ENCODE measurements around the gene CHTF18. TPM values are rescaled to one million over a fixed set of nuclear protein-coding genes. Genes with fewer than 3 reads are reported as not detected.

Gene CHTF18
- total RNA-seq, 2 experiments from 2014 or later: 125 to 146 TPM

- H3K4me3 ChIP-seq (ENCODE audit: low read depth, low read length, poor library complexity, severe bottlenecking): no peak overlapping the region
- H4K20me1 ChIP-seq (ENCODE audit: insufficient read depth, low read length): no peaks in the 10 kb centered on the region
- no TSS peak for BruUV-seq (replicated peaks)
- DNase-seq (ENCODE audit: low spot score): no peak
- CTCF ChIA-PET (ENCODE audit: unreplicated experiment): interaction anchor here (0.7 kb wide), 1 partner anchor 29 kb away, joined by 17 read pairs; no protein-coding TSS in a partner anchor
- H3K9me2 ChIP-seq (ENCODE audit: insufficient read depth, low read length): no peaks in the 10 kb centered on the region
- no peak overlapping the region for H2AFZ ChIP-seq (ENCODE audit: low read length)
- intact Hi-C loops (cut with micrococcal nuclease; ENCODE audit: unreplicated experiment): no loop called here
- H3K36me3 ChIP-seq (ENCODE audit: insufficient read depth, low read length): no peaks in the 10 kb centered on the region
- POLR2A ChIA-PET: no interaction called here
- H3K4me2 ChIP-seq (ENCODE audit: low read length): no peak overlapping the region
- no peaks in the 10 kb centered on the region for H3K79me2 ChIP-seq (ENCODE audit: insufficient read depth, low read depth, low read length)
- TF ChIP-seq CTCF (conservative IDR thresholded peaks at IDR 0.05; ENCODE audit: low read length) (no peak), EZH2phosphoT487 (IDR thresholded peaks at IDR 0.05; ENCODE audit: borderline replicate concordance, low read depth, low read length) (no peak)
- peaks cover under 1% of the 10 kb centered on the region; the same call in 1 of the 2 replicates for H3K9me3 ChIP-seq (ENCODE audit: low read length)
- no peak overlapping the region for H3K27ac ChIP-seq (ENCODE audit: low read depth, low read length, poor library complexity, severe bottlenecking)
- H3K4me1 ChIP-seq (ENCODE audit: insufficient read depth, low read length, poor library complexity, severe bottlenecking): no peaks in the 10 kb centered on the region
Observed at GRCh38 chr16:841455-842060, 53.1 kb downstream of the CHTF18 start.

GRCh38 chr16:842061-842476, 53.6 kb downstream of the CHTF18 start:
- no peaks in the 10 kb centered on the region for H3K79me2 ChIP-seq (ENCODE audit: insufficient read depth, low read depth, low read length)
- ChIA-PET CTCF (ENCODE audit: unreplicated experiment) (no interaction called here), POLR2A (no interaction called here)
- no peaks in the 10 kb centered on the region for H3K9me3 ChIP-seq (ENCODE audit: low read length)
- no peak overlapping the region for H3K4me3 ChIP-seq (ENCODE audit: low read depth, low read length, poor library complexity, severe bottlenecking)
- TF ChIP-seq CTCF (conservative IDR thresholded peaks at IDR 0.05; ENCODE audit: low read length) (no peak), EZH2phosphoT487 (IDR thresholded peaks at IDR 0.05; ENCODE audit: borderline replicate concordance, low read depth, low read length) (no peak)
- no peaks in the 10 kb centered on the region for H3K36me3 ChIP-seq (ENCODE audit: insufficient read depth, low read length)
- H3K4me1 ChIP-seq (ENCODE audit: insufficient read depth, low read length, poor library complexity, severe bottlenecking): no peaks in the 10 kb centered on the region
- DNase-seq (ENCODE audit: low spot score): no peak
- H4K20me1 ChIP-seq (ENCODE audit: insufficient read depth, low read length): no peaks in the 10 kb centered on the region
- H2AFZ ChIP-seq (ENCODE audit: low read length): no peak overlapping the region
- no TSS peak for BruUV-seq (replicated peaks)
- H3K27ac ChIP-seq (ENCODE audit: low read depth, low read length, poor library complexity, severe bottlenecking): no peak overlapping the region
- intact Hi-C loops (cut with micrococcal nuclease; ENCODE audit: unreplicated experiment): no loop called here
- no peaks in the 10 kb centered on the region for H3K9me2 ChIP-seq (ENCODE audit: insufficient read depth, low read length)
- H3K4me2 ChIP-seq (ENCODE audit: low read length): no peak overlapping the region

GRCh38 chr16:842711-843560, 54.5 kb downstream of the CHTF18 start:
- no peaks in the 10 kb centered on the region for H3K4me1 ChIP-seq (ENCODE audit: insufficient read depth, low read length, poor library complexity, severe bottlenecking)
- H3K9me2 ChIP-seq (ENCODE audit: insufficient read depth, low read length): no peaks in the 10 kb centered on the region
- intact Hi-C loops (cut with micrococcal nuclease; ENCODE audit: unreplicated experiment): no loop called here
- CTCF ChIA-PET (ENCODE audit: unreplicated experiment): no interaction called here
- no TSS peak for BruUV-seq (replicated peaks)
- DNase-seq (ENCODE audit: low spot score): no peak
- no peak for TF ChIP-seq EZH2phosphoT487 (IDR thresholded peaks at IDR 0.05; ENCODE audit: borderline replicate concordance, low read depth, low read length)
- no peak for TF ChIP-seq CTCF (conservative IDR thresholded peaks at IDR 0.05; ENCODE audit: low read length)
- H3K4me3 ChIP-seq (ENCODE audit: low read depth, low read length, poor library complexity, severe bottlenecking): no peak overlapping the region
- no peaks in the 10 kb centered on the region for H4K20me1 ChIP-seq (ENCODE audit: insufficient read depth, low read length)
- no peak overlapping the region for H2AFZ ChIP-seq (ENCODE audit: low read length)
- POLR2A ChIA-PET: no interaction called here
- H3K9me3 ChIP-seq (ENCODE audit: low read length): no peaks in the 10 kb centered on the region
- H3K79me2 ChIP-seq (ENCODE audit: insufficient read depth, low read depth, low read length): no peaks in the 10 kb centered on the region
- H3K36me3 ChIP-seq (ENCODE audit: insufficient read depth, low read length): no peaks in the 10 kb centered on the region
- no peak overlapping the region for H3K4me2 ChIP-seq (ENCODE audit: low read length)
- H3K27ac ChIP-seq (ENCODE audit: low read depth, low read length, poor library complexity, severe bottlenecking): no peak overlapping the region

Measured in OCI-LY7 (cell line).